GM12874 (cell line): ENCODE results near the gene EPX.
A peak's percentile ranks its signal among the peaks of the same experiment; 100 is the strongest.

Experiments used
- TF ChIP-seq, protein P1 (sequence below): IDR thresholded peaks from 2 replicates; pipeline ENCODE4 v1.5.1; 2011; ENCODE audit warnings: low read depth, mild to moderate bottlenecking, control low read depth, low read length, moderate library complexity; ENCODE audit not compliant: insufficient read depth

EPX gene

DNA sequence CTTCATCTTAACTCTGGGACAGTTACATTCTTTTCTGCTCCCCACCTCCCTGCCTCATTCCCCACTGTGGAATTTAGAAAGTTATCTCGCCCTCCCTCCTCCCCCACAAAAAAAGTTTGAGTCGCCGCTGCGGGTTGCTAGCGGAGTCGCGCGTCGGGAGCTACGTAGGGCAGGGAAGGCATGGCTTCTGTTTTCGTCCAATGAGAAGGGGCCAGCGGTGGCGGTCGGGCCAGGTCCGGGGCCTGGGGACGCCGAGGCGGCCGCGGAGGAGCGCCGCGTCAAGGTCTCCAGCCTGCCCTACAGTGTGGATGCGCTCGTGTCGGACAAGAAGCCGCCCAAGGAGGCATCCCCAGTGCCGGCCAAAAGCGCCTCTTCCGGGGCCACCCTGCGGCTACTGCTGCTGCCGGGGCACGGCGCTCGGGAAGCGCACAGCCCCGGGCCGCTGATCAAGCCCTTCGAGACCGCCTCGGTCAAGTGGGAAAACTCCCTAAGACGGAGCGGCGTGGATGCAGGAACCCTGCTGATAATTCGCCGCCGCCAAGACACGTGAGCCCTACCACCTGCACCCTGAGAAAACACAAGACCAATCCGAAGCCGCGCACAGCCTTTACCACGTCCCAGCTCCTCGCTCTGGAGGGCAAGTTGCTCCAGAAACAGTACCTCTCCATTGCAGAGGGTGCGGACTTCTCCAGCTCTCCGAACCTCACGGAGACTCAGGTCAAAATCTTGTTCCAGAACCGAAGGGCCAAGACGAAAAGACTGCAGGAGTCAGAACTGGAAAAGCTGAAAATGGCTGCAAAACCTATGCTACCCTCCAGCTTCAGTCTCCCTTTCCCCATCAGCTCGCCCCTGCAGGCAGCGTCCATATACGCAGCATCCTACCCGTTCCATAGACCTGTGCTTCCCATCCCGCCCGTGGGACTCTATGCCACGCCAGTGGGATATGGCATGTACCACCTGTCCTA lies 35.4 kb upstream of the EPX start:
- TF ChIP-seq, protein P1, sequence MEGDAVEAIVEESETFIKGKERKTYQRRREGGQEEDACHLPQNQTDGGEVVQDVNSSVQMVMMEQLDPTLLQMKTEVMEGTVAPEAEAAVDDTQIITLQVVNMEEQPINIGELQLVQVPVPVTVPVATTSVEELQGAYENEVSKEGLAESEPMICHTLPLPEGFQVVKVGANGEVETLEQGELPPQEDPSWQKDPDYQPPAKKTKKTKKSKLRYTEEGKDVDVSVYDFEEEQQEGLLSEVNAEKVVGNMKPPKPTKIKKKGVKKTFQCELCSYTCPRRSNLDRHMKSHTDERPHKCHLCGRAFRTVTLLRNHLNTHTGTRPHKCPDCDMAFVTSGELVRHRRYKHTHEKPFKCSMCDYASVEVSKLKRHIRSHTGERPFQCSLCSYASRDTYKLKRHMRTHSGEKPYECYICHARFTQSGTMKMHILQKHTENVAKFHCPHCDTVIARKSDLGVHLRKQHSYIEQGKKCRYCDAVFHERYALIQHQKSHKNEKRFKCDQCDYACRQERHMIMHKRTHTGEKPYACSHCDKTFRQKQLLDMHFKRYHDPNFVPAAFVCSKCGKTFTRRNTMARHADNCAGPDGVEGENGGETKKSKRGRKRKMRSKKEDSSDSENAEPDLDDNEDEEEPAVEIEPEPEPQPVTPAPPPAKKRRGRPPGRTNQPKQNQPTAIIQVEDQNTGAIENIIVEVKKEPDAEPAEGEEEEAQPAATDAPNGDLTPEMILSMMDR: no peak

DNA sequence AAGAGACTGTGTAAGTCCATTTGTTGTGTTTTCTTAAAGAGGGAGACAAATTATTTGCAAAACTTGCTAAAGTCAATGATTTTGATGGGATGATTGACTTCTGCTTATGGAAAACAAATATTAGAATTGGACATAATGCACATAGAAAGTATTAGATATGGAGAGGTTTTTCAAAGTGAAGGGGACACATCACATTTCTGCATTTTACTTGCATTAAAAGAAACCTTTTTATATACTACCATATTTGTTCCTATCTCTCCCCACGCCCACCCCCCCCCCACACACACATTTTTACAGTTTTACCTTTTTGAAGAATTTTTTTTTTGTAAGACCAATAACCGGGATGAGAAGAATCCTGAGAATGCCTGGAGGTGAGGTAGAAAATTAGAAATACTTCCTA lies 34.3 kb upstream of the EPX start:
- TF ChIP-seq, protein P1: no peak

DNA sequence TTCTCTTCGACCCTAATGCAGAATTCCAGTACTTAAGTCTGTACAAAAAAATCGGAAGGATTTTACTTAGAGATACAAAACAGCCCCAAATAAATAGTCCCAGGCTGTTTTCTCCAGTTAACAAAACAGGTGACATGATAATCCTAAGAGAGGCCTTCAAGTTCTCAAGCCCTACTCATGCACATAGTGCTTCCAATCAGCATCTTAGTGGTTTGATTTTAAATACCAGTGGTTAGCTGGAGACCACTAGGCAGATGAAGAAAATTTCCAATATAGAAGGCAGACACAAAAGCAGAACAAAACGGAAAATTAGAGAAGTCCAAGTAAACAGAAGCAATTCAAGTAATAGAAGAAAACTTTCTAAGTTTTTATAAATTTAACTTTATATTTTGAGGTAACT lies 31.0 kb upstream of the EPX start:
- TF ChIP-seq, protein P1: no peak

DNA sequence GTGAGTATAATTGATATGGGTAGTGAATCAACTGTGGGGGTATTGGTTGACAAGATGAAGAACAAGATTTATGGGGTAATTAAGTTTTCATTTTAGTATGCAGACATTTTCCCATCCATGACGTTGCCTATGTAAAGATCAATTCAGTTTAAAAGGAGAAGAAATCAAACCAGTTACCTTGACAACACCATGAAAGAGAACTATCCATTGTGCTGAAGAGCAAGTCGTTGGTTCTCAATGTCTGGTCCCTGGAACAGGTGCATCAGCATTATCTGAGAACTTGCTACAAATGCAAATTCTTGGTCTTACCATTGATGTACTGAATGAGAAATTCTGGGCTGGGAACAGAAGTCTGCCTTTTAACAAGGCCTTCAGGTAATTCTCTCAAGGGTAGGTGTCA lies 26.5 kb upstream of the EPX start:
- TF ChIP-seq, protein P1: no peak

DNA sequence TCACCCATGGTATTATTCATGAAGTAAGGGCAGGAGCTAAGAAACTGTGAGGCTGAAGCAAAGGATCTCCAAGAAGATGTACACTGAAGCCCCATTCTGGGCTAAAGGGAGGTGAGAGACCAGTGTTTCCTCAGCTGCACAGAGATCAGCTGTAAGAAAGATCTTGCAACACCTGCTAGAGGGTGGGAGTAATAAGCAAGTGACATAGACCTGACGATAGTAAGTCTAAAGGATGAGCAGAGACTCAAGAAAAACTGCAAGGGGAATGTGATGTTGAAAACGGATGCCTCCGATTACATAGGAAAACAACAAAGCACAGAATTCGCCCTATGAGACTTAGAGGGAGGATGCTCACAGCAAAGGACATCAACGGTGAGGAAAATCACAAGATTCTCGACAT lies 25.8 kb upstream of the EPX start, which contains the start of gene OR4D2:
OR4D2 (plus strand) TSS at position 301 of the 400 bp plus-strand sequence. CDS start 2,674 bp downstream, outside the sequence.
- TF ChIP-seq, protein P1: no peak

DNA sequence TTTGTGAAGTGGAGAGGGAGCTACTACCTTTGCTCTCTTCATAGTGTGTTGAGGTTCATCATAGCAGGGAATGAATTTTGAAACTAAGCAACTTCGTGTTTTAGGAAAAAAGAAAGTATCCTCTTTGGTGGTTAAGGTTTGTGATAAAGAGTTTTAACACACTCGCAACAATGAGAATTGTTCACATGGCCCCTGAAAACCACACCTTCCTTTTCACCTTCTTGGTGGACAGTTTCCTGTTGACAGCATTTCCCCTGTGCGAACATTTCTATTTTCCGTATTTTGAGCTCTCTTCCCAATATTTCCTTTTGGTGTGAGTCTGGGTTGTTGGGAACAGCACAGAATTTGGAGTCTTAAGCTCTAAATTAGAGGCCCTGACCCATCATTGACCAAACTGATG lies 21.9 kb upstream of the EPX start:
- TF ChIP-seq, protein P1: no peak

DNA sequence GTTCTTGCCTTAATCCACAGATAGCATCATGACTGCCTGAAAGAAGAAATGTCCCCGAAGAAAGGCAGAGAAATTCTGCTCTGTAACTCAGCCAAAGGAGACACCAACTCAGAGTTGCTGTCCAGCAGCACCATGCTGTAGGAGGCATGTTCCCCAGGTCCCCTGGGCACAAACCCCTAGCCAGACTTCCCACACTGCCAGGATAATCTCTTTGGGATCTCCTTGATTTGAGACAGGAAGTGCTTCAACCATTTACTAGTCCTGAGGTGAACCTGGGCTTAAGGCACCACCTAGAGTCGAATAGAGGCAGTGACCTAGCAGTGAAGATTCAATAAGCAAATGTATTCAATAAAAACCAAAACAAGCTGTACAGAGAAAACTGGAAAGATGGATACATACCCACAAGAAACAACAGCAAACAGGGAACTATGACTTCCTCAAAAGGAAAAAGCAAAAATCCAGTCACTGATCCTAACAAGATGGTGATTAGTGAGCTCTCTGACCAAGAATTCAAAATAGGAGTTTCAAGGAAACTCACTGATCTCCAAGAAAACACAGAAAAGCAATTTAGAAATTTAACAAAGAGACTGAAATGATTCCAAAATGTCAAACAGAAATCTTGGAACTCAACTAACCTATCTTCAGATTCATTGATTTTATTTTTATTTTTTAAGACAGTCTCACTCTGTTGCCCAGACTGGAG lies 20.0 kb upstream of the EPX start:
- TF ChIP-seq, protein P1: peak; percentile 49; the same call in 1 of the 2 replicates
